Endothelial cell of umbilical vein (primary cell): Measurements from ENCODE around the gene ADAM30. TPM values are rescaled to one million over a fixed set of nuclear protein-coding genes. Genes with fewer than 3 reads are reported as not detected.

ENCODE experiments used
- BruUV-seq: library from RNA; stranded (reverse); fragments of 400-500 nt; replicated peaks from 2 replicates; lab custom pipeline; 2021; lab: Mats Ljungman, UMichigan
- CTCF ChIA-PET: fragments of 300-600, 350-600 bp; sonication (Branson Sonifier 250); formaldehyde crosslinking; loops from one replicate; lab custom pipeline; 2021; ENCODE audit warnings: antibody characterized with exemption, inconsistent platforms; lab: Charles Lee
- POLR2A ChIA-PET: fragments of 300-600, 350-600 bp; sonication (Branson Sonifier 250); formaldehyde crosslinking; loops from one replicate; lab custom pipeline; 2021; ENCODE audit warnings: antibody characterized with exemption, inconsistent platforms; lab: Charles Lee
- DNase-seq: peaks from one replicate; pipeline ENCODE4 v3.0.0-alpha.2; 2011; ENCODE audit warnings: low read depth, low spot score
- FAIRE-seq: peaks from 2 replicates; lab custom pipeline; 2011; peaks lifted over from hg19 to GRCh38; lab: Jason Lieb, UNC
- H2AFZ ChIP-seq: 2 replicates; pipeline ENCODE4 v1.6.0; 2012; ENCODE audit warnings: low read depth, low read length, control low read depth, inconsistent platforms
- H3K27ac ChIP-seq: 2 replicates; pipeline ENCODE4 v1.5.1; 2011; ENCODE audit warnings: low read depth, mild to moderate bottlenecking, control low read depth, low read length, moderate library complexity; ENCODE audit not compliant: insufficient read depth
- H3K27me3 ChIP-seq, 2 experiments: 2 replicates each; pipeline versions ENCODE4 v1.6.0 to v1.6.1; 2011; ENCODE audit warnings: low read length in 2 of 2, mixed read lengths in 1 of 2; ENCODE audit not compliant: control insufficient read depth in 2 of 2, insufficient read depth in 2 of 2
- H3K36me3 ChIP-seq, 2 experiments: 2 replicates in 1 of 2; 3 replicates in 1 of 2; pipeline ENCODE4 v1.5.1; 2011; ENCODE audit warnings: low read length in 2 of 2, mild to moderate bottlenecking in 1 of 2, moderate library complexity in 1 of 2; ENCODE audit not compliant: control insufficient read depth in 2 of 2, insufficient read depth in 2 of 2; ENCODE audit errors: extremely low read depth in 1 of 2
- H3K4me1 ChIP-seq: 3 replicates; pipeline ENCODE4 v1.5.1; 2011; ENCODE audit warnings: mild to moderate bottlenecking, low read length; ENCODE audit not compliant: control insufficient read depth, insufficient read depth; ENCODE audit errors: extremely low read depth
- H3K4me2 ChIP-seq: 2 replicates; pipeline ENCODE4 v1.6.1; 2011; ENCODE audit warnings: low read length, control low read depth, mixed read lengths; ENCODE audit not compliant: insufficient read depth
- H3K4me3 ChIP-seq, 3 experiments: fragments of 200-600 bp in 1 of 3; sonication (generic), shearing (Covaris generic) in 1 of 3; replicated peaks in 1 of 3; 2 replicates each; pipeline ENCODE4 v1.5.1; 2011 to 2016; ENCODE audit warnings: control low read depth in 3 of 3, low read length in 3 of 3, mild to moderate bottlenecking in 2 of 3, inconsistent platforms in 1 of 3, low read depth in 1 of 3, moderate library complexity in 1 of 3; ENCODE audit not compliant: insufficient read depth in 1 of 3
- H3K79me2 ChIP-seq: 2 replicates; pipeline ENCODE4 v1.6.0; 2012; ENCODE audit warnings: low read length, inconsistent platforms; ENCODE audit not compliant: control insufficient read depth, insufficient read depth
- H3K9ac ChIP-seq: replicated peaks from 2 replicates; pipeline ENCODE3; 2011; ENCODE audit warnings: low read length, control low read depth; ENCODE audit not compliant: insufficient read depth; ENCODE audit errors: extremely low read depth
- H3K9me1 ChIP-seq: replicated peaks from 3 replicates; pipeline ENCODE4 v1.6.0; 2011; ENCODE audit warnings: mild to moderate bottlenecking, low read length; ENCODE audit not compliant: control insufficient read depth, insufficient read depth; ENCODE audit errors: extremely low read depth
- H3K9me3 ChIP-seq: replicated peaks from 2 replicates; pipeline ENCODE4 v1.5.1; 2012; ENCODE audit warnings: low read length, inconsistent platforms; ENCODE audit not compliant: control insufficient read depth, insufficient read depth
- H4K20me1 ChIP-seq: replicated peaks from 2 replicates; pipeline ENCODE3; 2011; ENCODE audit warnings: mild to moderate bottlenecking, low read length; ENCODE audit not compliant: control insufficient read depth, insufficient read depth; ENCODE audit errors: extremely low read depth
- CTCF ChIP-seq, 2 donors: IDR thresholded peaks; 1 replicate in 1 of 2; 2 replicates in 1 of 2; pipeline ENCODE4 v1.5.1; 2011; ENCODE audit warnings: low read length in 2 of 2, mild to moderate bottlenecking in 2 of 2, moderate library complexity in 2 of 2, control low read depth in 1 of 2, inconsistent platforms in 1 of 2, low read depth in 1 of 2; ENCODE audit not compliant: insufficient read depth in 1 of 2; ENCODE audit errors: extremely low read depth in 1 of 2
- EZH2 ChIP-seq: IDR thresholded peaks from 2 replicates; pipeline ENCODE4 v1.6.1; 2012; ENCODE audit warnings: borderline replicate concordance, low read depth, mild to moderate bottlenecking, moderate library complexity, low read length, inconsistent platforms; ENCODE audit not compliant: severe bottlenecking
- FOS ChIP-seq: IDR thresholded peaks from 2 replicates; pipeline ENCODE4 v1.6.1; 2011; ENCODE audit warnings: mild to moderate bottlenecking, low read length, moderate library complexity, borderline replicate concordance; ENCODE audit not compliant: insufficient read depth
- GATA2 ChIP-seq: IDR thresholded peaks from 2 replicates; pipeline ENCODE4 v1.7.0; 2011; ENCODE audit warnings: low read depth, mild to moderate bottlenecking, moderate library complexity, mixed read lengths, low read length; ENCODE audit not compliant: insufficient read length, insufficient read depth
- JUN ChIP-seq: IDR thresholded peaks from 2 replicates; pipeline ENCODE4 v1.6.1; 2011; ENCODE audit warnings: borderline replicate concordance, low read depth; ENCODE audit not compliant: insufficient read length, insufficient read depth
- MAX ChIP-seq: IDR thresholded peaks from 2 replicates; pipeline ENCODE4 v1.6.1; 2011; ENCODE audit not compliant: insufficient read depth, insufficient read length
- MYC ChIP-seq: IDR thresholded peaks from one replicate; pipeline ENCODE4 v1.6.1; 2011; ENCODE audit warnings: mild to moderate bottlenecking, low read depth, low read length
- POLR2A ChIP-seq: IDR thresholded peaks from 2 replicates; pipeline ENCODE4 v1.6.1; 2012; ENCODE audit warnings: low read depth, mild to moderate bottlenecking, control low read depth, low read length
- POLR2AphosphoS5 ChIP-seq: IDR thresholded peaks from 2 replicates; pipeline ENCODE4 v1.6.1; 2012; ENCODE audit warnings: low read depth, mild to moderate bottlenecking, control low read depth, low read length, moderate library complexity; ENCODE audit not compliant: insufficient read depth
- dilution Hi-C: fragments of 300-500 bp; cut with MboI; formaldehyde crosslinking; loops from one replicate; pipeline ENCODE4 v1.15.0; 2019; ENCODE audit warnings: low sequenced_read_pairs; ENCODE audit not compliant: extremely low pct_ligation_motif_present
- intact Hi-C: fragments of 100-400 bp; cut with micrococcal nuclease; formaldehyde crosslinking; loops from one replicate; pipeline ENCODE4 v1.10.0; 2022
- polyA plus RNA-seq, 4 experiments: library from polyadenylated mRNA; depleted of rRNA in 3 of 4; stranded (reverse) in 3 of 4; unstranded in 1 of 4; fragments of >200 nt; gene quantifications; 2 replicates each; pipeline versions ENCODE4 v1.2.1 to v1.2.3, GENCODE V29; 2011 to 2012; ENCODE audit warnings: missing spikeins in 1 of 4
- total RNA-seq: library from RNA; stranded (reverse); gene quantifications from 2 replicates; pipeline ENCODE4 v1.2.3, GENCODE V29; 2021

The ADAM30 gene
- total and polyA plus RNA-seq, 2 donors (not counting 3 experiments of a cell fraction or from before 2014, with no cell fraction given) = not detected

GRCh38 chr1:119903443-119903835, 7.1 kb upstream of the ADAM30 start:
- H3K36me3 ChIP-seq = no peaks in the 10 kb centered on the region
- no peaks in the 10 kb centered on the region for H4K20me1 ChIP-seq
- dilution Hi-C loops (no loop called here), intact Hi-C loops (no loop called here)
- ChIA-PET POLR2A (no interaction called here), CTCF (interaction anchor here (1.2 kb wide), 1 partner anchor 45 kb away, joined by 3 read pairs; no protein-coding TSS in a partner anchor)
- H3K27ac ChIP-seq = no peak overlapping the region
- H3K4me1 ChIP-seq = no peaks in the 10 kb centered on the region
- no peak for FAIRE-seq
- H3K27me3 ChIP-seq = peaks cover 2 to 18% of the 10 kb centered on the region in 2 experiments
- H3K4me3 ChIP-seq = no peak overlapping the region
- no peak overlapping the region for H3K4me2 ChIP-seq
- no peaks in the 10 kb centered on the region for H3K79me2 ChIP-seq
- no TSS peak for BruUV-seq
- H3K9me1 ChIP-seq = no peaks in the 10 kb centered on the region
- DNase-seq = no peak
- no peak overlapping the region for H2AFZ ChIP-seq
- H3K9me3 ChIP-seq = no peaks in the 10 kb centered on the region
- TF ChIP-seq POLR2AphosphoS5 = no peak
- TF ChIP-seq MYC = no peak
- no peak for TF ChIP-seq GATA2
- no peak for TF ChIP-seq MAX
- TF ChIP-seq FOS = no peak
- TF ChIP-seq JUN = no peak
- TF ChIP-seq EZH2 = no peak
- no peak for TF ChIP-seq CTCF (IDR thresholded peaks at IDR 0.05; ENCODE audit: extremely low read depth in 1 of 2, insufficient read depth in 1 of 2, low read depth in 1 of 2, low read length in 2 of 2)
- TF ChIP-seq POLR2A = no peak
- H3K9ac ChIP-seq = no peak overlapping the region
